ENCODE measurements around the gene PLXDC2.

GRCh38 chr10:19954601-19955000, 138.4 kb downstream of the PLXDC2 start:
- TF ChIP-seq POLR2A (IDR thresholded peaks at IDR 0.05; ENCODE audit: low read length) (no peak), GATA1 (IDR thresholded peaks at IDR 0.05; ENCODE audit: low read depth, low read length) (no peak)

All from erythroblast (primary cell).